ENCODE data around the gene CELA3A.

Gene CELA3A

GRCh38 chr1:22001409-22001808, at the start of gene CELA3A:
TSS of gene CELA3A (plus strand) at chr1:22001657. CDS start at chr1:22001675, 18 bp downstream.
- no peak for TF ChIP-seq CTCF (IDR thresholded peaks at IDR 0.05; ENCODE audit: extremely low read depth, missing control alignments)
- DNase-seq (ENCODE audit: low spot score): no peak

GRCh38 chr1:21952786-21953520, 48.5 kb upstream of the CELA3A start:
- no peak for DNase-seq (ENCODE audit: low spot score)
- no peak for TF ChIP-seq CTCF (IDR thresholded peaks at IDR 0.05; ENCODE audit: extremely low read depth, missing control alignments)

- no peak for TF ChIP-seq CTCF (IDR thresholded peaks at IDR 0.05; ENCODE audit: extremely low read depth, missing control alignments)
- no peak for DNase-seq (ENCODE audit: low spot score)
Observed at GRCh38 chr1:21955058-21955457, 46.4 kb upstream of the CELA3A start.

GRCh38 chr1:21955501-21956281, 45.8 kb upstream of the CELA3A start:
- TF ChIP-seq CTCF (IDR thresholded peaks at IDR 0.05; ENCODE audit: extremely low read depth, missing control alignments): no peak
- no peak for DNase-seq (ENCODE audit: low spot score)

- TF ChIP-seq CTCF (IDR thresholded peaks at IDR 0.05; ENCODE audit: extremely low read depth, missing control alignments): no peak
- DNase-seq (ENCODE audit: low spot score): no peak
Observed at GRCh38 chr1:21956720-21957552, 44.5 kb upstream of the CELA3A start.

GRCh38 chr1:21961337-21961736, 40.1 kb upstream of the CELA3A start:
- DNase-seq (ENCODE audit: low spot score): no peak
- no peak for TF ChIP-seq CTCF (IDR thresholded peaks at IDR 0.05; ENCODE audit: extremely low read depth, missing control alignments)

All from GM20000 (cell line).